ENCODE data around the gene PPM1H.
"Not testable (repeated sequence)": the region's sequence is repeated elsewhere in the genome, so short reads cannot be mapped to it uniquely, and the experiment has no call there.

The PPM1H gene

GRCh38 chr12:62761658-62762057, 173.3 kb downstream of the PPM1H start:
- Histone ChIP-seq H3K9me3 (ENCODE audit: low read length) (no peaks in the 10 kb centered on the region), H3F3A (ENCODE audit: insufficient read depth, low read length) (no peaks in the 10 kb centered on the region), H3K4me3 (ENCODE audit: low read depth, low read length, poor library complexity, severe bottlenecking) (no peak overlapping the region), H3K9ac (ENCODE audit: low read length) (no peak overlapping the region), H3K79me2 (ENCODE audit: insufficient read depth, low read length) (no peaks in the 10 kb centered on the region), H4K20me1 (ENCODE audit: insufficient read depth, low read length) (no peaks in the 10 kb centered on the region), H3K27ac (ENCODE audit: low read depth, low read length, poor library complexity, severe bottlenecking) (no peak overlapping the region), H3K9me2 (ENCODE audit: low read depth, low read length) (no peaks in the 10 kb centered on the region), H2AFZ (ENCODE audit: low read length) (no peak overlapping the region), H3K27me3 (ENCODE audit: insufficient read depth, low read length) (0 out of 2 replicates have a peak, but pooled peaks cover 3% of the 10 kb centered on the region), H3K36me3 (ENCODE audit: insufficient read depth, low read length) (no peaks in the 10 kb centered on the region), H3K4me2 (ENCODE audit: low read length) (no peak overlapping the region), H3K4me1 (ENCODE audit: insufficient read depth, low read length, severe bottlenecking) (no peaks in the 10 kb centered on the region)
- TF ChIP-seq EZH2 (IDR thresholded peaks at IDR 0.05; ENCODE audit: borderline replicate concordance, low read length), result no peak
- no peak for TF ChIP-seq CTCF (IDR thresholded peaks at IDR 0.05; ENCODE audit: low read length)

GRCh38 chr12:62760779-62761178, 174.2 kb downstream of the PPM1H start:
- Histone ChIP-seq H3K36me3 (ENCODE audit: insufficient read depth, low read length) (no peaks in the 10 kb centered on the region), H3K4me3 (ENCODE audit: low read depth, low read length, poor library complexity, severe bottlenecking) (no peak overlapping the region), H3K27me3 (ENCODE audit: insufficient read depth, low read length) (0 out of 2 replicates have a peak, but pooled peaks cover 3% of the 10 kb centered on the region), H3K9me2 (ENCODE audit: low read depth, low read length) (no peaks in the 10 kb centered on the region), H2AFZ (ENCODE audit: low read length) (no peak overlapping the region), H3K9me3 (ENCODE audit: low read length) (no peaks in the 10 kb centered on the region), H3K27ac (ENCODE audit: low read depth, low read length, poor library complexity, severe bottlenecking) (no peak overlapping the region), H3K4me1 (ENCODE audit: insufficient read depth, low read length, severe bottlenecking) (no peaks in the 10 kb centered on the region), H4K20me1 (ENCODE audit: insufficient read depth, low read length) (no peaks in the 10 kb centered on the region), H3K4me2 (ENCODE audit: low read length) (no peak overlapping the region), H3K79me2 (ENCODE audit: insufficient read depth, low read length) (no peaks in the 10 kb centered on the region), H3K9ac (ENCODE audit: low read length) (no peak overlapping the region), H3F3A (ENCODE audit: insufficient read depth, low read length) (no peaks in the 10 kb centered on the region)
- no peak for TF ChIP-seq EZH2 (IDR thresholded peaks at IDR 0.05; ENCODE audit: borderline replicate concordance, low read length)
- no peak for TF ChIP-seq CTCF (IDR thresholded peaks at IDR 0.05; ENCODE audit: low read length)

DNA sequence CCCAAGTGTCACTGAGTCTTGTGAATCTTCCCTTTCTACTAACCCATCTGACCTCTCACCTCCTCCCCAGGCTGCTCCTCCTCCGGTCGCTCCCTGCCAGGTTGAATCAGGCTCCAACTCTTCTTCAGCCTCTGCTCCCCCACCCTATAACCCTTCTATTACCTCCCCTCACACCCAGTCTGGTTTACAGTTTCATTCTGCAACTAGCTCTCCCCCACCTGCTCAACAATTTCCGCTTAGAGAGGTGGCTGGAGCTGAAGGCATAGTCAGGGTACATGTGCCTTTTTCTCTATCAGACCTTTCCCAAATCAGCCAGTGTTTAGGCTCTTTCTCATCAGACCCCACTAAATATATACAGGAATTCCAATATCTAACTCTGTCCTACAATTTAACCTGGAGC, 174.6 kb downstream of the PPM1H start:
- H3K79me2 ChIP-seq (ENCODE audit: insufficient read depth, low read length); H3K27ac ChIP-seq (ENCODE audit: low read depth, low read length, poor library complexity, severe bottlenecking); H3K9ac ChIP-seq (ENCODE audit: low read length); H3K36me3 ChIP-seq (ENCODE audit: insufficient read depth, low read length); H3K9me3 ChIP-seq (ENCODE audit: low read length); H3K27me3 ChIP-seq (ENCODE audit: insufficient read depth, low read length); H4K20me1 ChIP-seq (ENCODE audit: insufficient read depth, low read length); H3F3A ChIP-seq (ENCODE audit: insufficient read depth, low read length); H2AFZ ChIP-seq (ENCODE audit: low read length); H3K4me2 ChIP-seq (ENCODE audit: low read length); H3K4me3 ChIP-seq (ENCODE audit: low read depth, low read length, poor library complexity, severe bottlenecking); H3K9me2 ChIP-seq (ENCODE audit: low read depth, low read length); H3K4me1 ChIP-seq (ENCODE audit: insufficient read depth, low read length, severe bottlenecking): not testable (repeated sequence)

GRCh38 chr12:62758216-62758615, 176.7 kb downstream of the PPM1H start:
- Histone ChIP-seq H3K9me3 (ENCODE audit: low read length) (no peaks in the 10 kb centered on the region), H3K79me2 (ENCODE audit: insufficient read depth, low read length) (no peaks in the 10 kb centered on the region), H3K4me1 (ENCODE audit: insufficient read depth, low read length, severe bottlenecking) (no peaks in the 10 kb centered on the region), H2AFZ (ENCODE audit: low read length) (no peak overlapping the region), H3K36me3 (ENCODE audit: insufficient read depth, low read length) (no peaks in the 10 kb centered on the region), H3K9ac (ENCODE audit: low read length) (no peak overlapping the region), H3K27me3 (ENCODE audit: insufficient read depth, low read length) (0 out of 2 replicates have a peak, but pooled peaks cover 3% of the 10 kb centered on the region), H4K20me1 (ENCODE audit: insufficient read depth, low read length) (no peaks in the 10 kb centered on the region), H3K4me2 (ENCODE audit: low read length) (no peak overlapping the region), H3K9me2 (ENCODE audit: low read depth, low read length) (no peaks in the 10 kb centered on the region), H3F3A (ENCODE audit: insufficient read depth, low read length) (no peaks in the 10 kb centered on the region), H3K4me3 (ENCODE audit: low read depth, low read length, poor library complexity, severe bottlenecking) (no peak overlapping the region), H3K27ac (ENCODE audit: low read depth, low read length, poor library complexity, severe bottlenecking) (no peak overlapping the region)
- TF ChIP-seq CTCF (IDR thresholded peaks at IDR 0.05; ENCODE audit: low read length) (no peak), EZH2 (IDR thresholded peaks at IDR 0.05; ENCODE audit: borderline replicate concordance, low read length) (no peak)

Measured in OCI-LY1 (cell line).